Measurements from ENCODE around the gene ARHGEF26. TPM values are rescaled to one million over a fixed set of nuclear protein-coding genes. Genes with fewer than 3 reads are reported as not detected.

Gene ARHGEF26
- total RNA-seq, 1 donor from 2014 or later: 29.2 TPM

DNA sequence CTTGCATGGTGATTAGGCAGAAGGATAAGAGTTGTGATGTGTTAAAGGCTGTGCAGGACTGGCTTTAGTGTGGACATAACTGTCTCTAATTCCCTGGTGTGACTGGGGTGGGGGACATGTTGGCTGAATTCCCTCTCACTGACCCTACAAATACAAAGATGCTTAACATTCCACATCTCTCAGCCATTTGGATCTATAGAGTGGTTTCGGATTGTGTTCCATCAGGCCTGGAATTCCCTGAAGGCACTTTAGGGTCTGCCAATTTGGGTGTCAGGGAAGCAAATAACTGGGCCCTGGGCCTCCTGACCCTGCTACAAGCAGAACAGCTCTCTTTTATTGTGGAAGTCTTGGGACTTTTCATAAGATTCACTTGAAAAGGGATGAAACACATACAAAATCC, 56.2 kb downstream of the ARHGEF26 start:
- DNase-seq (ENCODE audit: extremely low spot score in 2 of 2): no peak
- Histone ChIP-seq H3K27me3 (no peaks in the 10 kb centered on the region), H3K27ac (no peak overlapping the region), H3K36me3 (no peaks in the 10 kb centered on the region), H3K9me3 (no peaks in the 10 kb centered on the region), H3K4me1 (peaks cover 17% of the 10 kb centered on the region), H3K4me3 (no peak overlapping the region)
- intact Hi-C loops (cut with DNase I): no loop called here
- TF ChIP-seq, protein P1, sequence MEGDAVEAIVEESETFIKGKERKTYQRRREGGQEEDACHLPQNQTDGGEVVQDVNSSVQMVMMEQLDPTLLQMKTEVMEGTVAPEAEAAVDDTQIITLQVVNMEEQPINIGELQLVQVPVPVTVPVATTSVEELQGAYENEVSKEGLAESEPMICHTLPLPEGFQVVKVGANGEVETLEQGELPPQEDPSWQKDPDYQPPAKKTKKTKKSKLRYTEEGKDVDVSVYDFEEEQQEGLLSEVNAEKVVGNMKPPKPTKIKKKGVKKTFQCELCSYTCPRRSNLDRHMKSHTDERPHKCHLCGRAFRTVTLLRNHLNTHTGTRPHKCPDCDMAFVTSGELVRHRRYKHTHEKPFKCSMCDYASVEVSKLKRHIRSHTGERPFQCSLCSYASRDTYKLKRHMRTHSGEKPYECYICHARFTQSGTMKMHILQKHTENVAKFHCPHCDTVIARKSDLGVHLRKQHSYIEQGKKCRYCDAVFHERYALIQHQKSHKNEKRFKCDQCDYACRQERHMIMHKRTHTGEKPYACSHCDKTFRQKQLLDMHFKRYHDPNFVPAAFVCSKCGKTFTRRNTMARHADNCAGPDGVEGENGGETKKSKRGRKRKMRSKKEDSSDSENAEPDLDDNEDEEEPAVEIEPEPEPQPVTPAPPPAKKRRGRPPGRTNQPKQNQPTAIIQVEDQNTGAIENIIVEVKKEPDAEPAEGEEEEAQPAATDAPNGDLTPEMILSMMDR (IDR thresholded peaks at IDR 0.05): no peak
- TF ChIP-seq POLR2AphosphoS5 (IDR thresholded peaks at IDR 0.05; ENCODE audit: insufficient read depth in 1 of 2, low read depth in 1 of 2) (no peak), POLR2A (IDR thresholded peaks at IDR 0.05) (no peak)

DNA sequence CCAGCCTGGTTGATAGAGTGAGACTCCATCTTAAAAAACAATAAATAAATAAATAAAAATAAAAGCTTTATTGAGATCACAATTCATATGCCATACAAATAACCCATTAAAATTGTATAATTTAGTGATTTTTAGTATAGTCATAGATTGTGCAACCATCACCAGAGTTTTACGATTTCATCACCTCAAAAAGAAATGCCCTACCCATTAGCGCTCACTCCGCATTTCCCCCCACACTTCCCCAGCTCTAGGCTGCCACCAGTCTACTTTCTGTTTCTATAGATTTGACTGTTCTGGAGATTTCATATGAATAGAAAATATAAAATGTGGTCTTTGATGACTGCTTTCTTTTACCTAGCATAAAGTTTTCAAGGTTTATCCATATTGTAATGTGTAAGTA, 57.0 kb downstream of the ARHGEF26 start:
- DNase-seq (ENCODE audit: extremely low spot score in 2 of 2): no peak
- Histone ChIP-seq H3K27me3 (no peaks in the 10 kb centered on the region), H3K4me1 (peaks cover 17% of the 10 kb centered on the region), H3K36me3 (no peaks in the 10 kb centered on the region), H3K4me3 (no peak overlapping the region), H3K27ac (no peak overlapping the region), H3K9me3 (no peaks in the 10 kb centered on the region)
- intact Hi-C loops (cut with DNase I): no loop called here
- no peak for TF ChIP-seq POLR2A (IDR thresholded peaks at IDR 0.05)
- TF ChIP-seq, protein P1 (IDR thresholded peaks at IDR 0.05): no peak
- no peak for TF ChIP-seq POLR2AphosphoS5 (IDR thresholded peaks at IDR 0.05; ENCODE audit: insufficient read depth in 1 of 2, low read depth in 1 of 2)

DNA sequence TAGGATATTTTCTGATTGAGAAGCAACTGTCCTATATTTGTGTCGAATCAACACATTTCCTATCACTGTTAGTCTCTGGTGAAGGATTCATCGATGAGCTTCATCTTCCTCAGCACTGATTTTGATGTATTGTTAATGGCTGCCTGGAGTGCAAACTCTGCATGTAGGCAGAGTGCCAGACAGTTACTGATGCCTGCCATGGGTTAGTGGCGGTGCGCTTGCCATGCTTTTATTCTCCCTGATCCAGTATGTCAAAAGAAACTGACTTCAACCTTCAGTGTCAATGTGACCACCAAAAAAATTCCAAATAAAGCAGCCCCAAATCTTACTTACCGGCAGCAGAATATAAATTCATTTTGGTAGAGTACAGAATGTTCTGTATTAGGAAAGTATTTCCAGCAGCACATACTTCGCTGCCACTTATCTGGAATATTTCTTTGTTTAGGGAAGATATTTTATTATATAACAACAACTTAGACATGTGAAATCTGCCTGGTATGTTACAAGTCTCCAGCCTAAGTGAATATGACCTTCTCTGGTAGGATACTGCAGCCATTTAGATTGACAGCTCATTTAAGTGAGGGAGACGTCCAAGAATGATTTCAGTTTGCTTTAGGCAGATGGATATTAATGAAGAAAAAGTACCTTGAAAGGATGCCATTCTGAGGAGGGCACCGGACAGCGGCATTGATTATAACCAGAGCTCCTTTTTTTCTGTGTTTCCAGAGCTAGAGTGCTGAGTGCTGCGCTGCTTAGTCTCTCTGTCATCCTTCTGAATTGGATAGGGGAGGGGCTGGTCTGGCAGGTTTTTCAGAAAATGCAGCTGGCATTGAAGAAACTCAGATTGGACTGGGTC, 59.9 kb downstream of the ARHGEF26 start:
- Histone ChIP-seq H3K27ac (no peak overlapping the region), H3K4me3 (peak overlapping the region in 1 of 2 donors; percentile 1), H3K27me3 (no peaks in the 10 kb centered on the region), H3K4me1 (peaks cover 13% of the 10 kb centered on the region), H3K36me3 (no peaks in the 10 kb centered on the region), H3K9me3 (no peaks in the 10 kb centered on the region)
- TF ChIP-seq POLR2A (IDR thresholded peaks at IDR 0.05): no peak
- TF ChIP-seq, protein P1 (IDR thresholded peaks at IDR 0.05): no peak
- TF ChIP-seq POLR2AphosphoS5 (IDR thresholded peaks at IDR 0.05; ENCODE audit: insufficient read depth in 1 of 2, low read depth in 1 of 2): no peak
- intact Hi-C loops (cut with DNase I): no loop called here
- no peak for DNase-seq (ENCODE audit: extremely low spot score in 2 of 2)

DNA sequence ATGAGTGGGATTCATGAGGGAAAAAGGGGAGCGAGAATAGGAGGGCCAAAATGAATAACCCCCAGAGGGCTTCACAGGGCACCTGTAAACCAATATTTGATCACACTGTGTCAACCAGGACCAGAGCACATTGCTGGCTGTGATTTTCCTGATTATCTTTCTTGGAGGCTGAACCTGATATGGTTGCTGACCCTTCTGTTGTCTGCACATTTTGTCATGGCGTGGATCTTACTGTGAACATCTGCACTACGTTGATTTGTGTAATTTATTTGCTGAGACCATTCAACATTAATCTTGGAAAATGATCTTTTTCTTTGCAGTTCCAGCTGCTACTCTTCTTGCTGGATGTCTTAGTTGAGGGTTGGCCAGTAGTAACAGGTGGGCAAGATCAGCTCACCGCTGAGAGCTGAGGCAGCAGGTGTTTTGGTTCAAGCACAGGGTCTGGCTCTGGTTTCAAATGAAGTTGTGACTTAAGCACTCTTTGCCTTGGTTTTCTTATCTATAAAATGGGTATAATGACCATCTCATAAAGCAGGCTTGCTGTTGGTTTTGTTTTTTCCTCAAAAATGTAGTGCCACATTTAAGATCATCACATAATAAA, 61.2 kb downstream of the ARHGEF26 start:
- no peaks in the 10 kb centered on the region for H3K9me3 ChIP-seq
- no peaks in the 10 kb centered on the region for H3K27me3 ChIP-seq
- no peaks in the 10 kb centered on the region for H3K36me3 ChIP-seq
- no peak for DNase-seq (ENCODE audit: extremely low spot score in 2 of 2)
- peaks cover 11% of the 10 kb centered on the region for H3K4me1 ChIP-seq
- intact Hi-C loops (cut with DNase I): no loop called here
- no peak overlapping the region for H3K27ac ChIP-seq
- H3K4me3 ChIP-seq: no peak overlapping the region
- TF ChIP-seq POLR2A (IDR thresholded peaks at IDR 0.05) (no peak), POLR2AphosphoS5 (IDR thresholded peaks at IDR 0.05; ENCODE audit: insufficient read depth in 1 of 2, low read depth in 1 of 2) (no peak)
- TF ChIP-seq, protein P1 (IDR thresholded peaks at IDR 0.05): no peak

DNA sequence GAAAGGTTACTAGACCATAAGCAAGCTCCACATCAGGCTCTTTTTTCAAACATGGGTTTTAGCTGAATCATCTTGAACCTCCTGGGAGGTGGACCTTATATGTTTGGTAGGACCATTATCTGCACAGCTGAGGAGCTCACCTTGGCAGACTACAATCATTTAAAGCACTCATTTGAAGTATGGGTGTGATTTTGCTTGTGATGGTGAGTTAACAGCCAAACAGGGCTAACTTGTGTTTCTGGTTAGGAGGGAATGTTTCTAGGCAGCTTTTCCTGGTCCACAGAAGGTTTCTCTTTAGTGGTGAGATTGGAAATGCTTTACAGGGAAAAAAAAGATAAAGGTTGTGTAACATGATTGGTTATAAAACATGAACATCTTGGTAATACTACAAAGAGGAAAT, 61.8 kb downstream of the ARHGEF26 start:
- intact Hi-C loops (cut with DNase I): no loop called here
- Histone ChIP-seq H3K36me3 (no peaks in the 10 kb centered on the region), H3K27me3 (no peaks in the 10 kb centered on the region), H3K9me3 (no peaks in the 10 kb centered on the region), H3K4me1 (peaks cover 11% of the 10 kb centered on the region), H3K27ac (no peak overlapping the region), H3K4me3 (no peak overlapping the region)
- no peak for DNase-seq (ENCODE audit: extremely low spot score in 2 of 2)
- TF ChIP-seq POLR2AphosphoS5 (IDR thresholded peaks at IDR 0.05; ENCODE audit: insufficient read depth in 1 of 2, low read depth in 1 of 2): peak in 1 of 2 donors; percentile 43
- TF ChIP-seq, protein P1 (IDR thresholded peaks at IDR 0.05): no peak

Measured in vagina (tissue), 2 donors.